Osteocyte (in vitro differentiated cells): ENCODE measurements around the gene THOC1. TPM values are rescaled to one million over a fixed set of nuclear protein-coding genes. Genes with fewer than 3 reads are reported as not detected.

ENCODE experiments used
- DNase-seq: peaks from one replicate; pipeline ENCODE4 v3.0.0; 2021; ENCODE audit warnings: mixed read lengths; ENCODE audit not compliant: unreplicated experiment; ENCODE audit errors: extremely low spot score
- H3K27ac Mint-ChIP-seq: one replicate; pipeline ENCODE4 v1.8.0; 2021; ENCODE audit warnings: mild to moderate bottlenecking, mixed read lengths; ENCODE audit not compliant: unreplicated experiment
- H3K27me3 Mint-ChIP-seq: one replicate; pipeline ENCODE4 v1.8.0; 2021; ENCODE audit warnings: mixed read lengths; ENCODE audit not compliant: unreplicated experiment
- H3K36me3 Mint-ChIP-seq: one replicate; pipeline ENCODE4 v1.8.0; 2021; ENCODE audit warnings: mixed read lengths; ENCODE audit not compliant: unreplicated experiment
- H3K4me1 Mint-ChIP-seq: one replicate; pipeline ENCODE4 v1.8.0; 2021; ENCODE audit warnings: mixed read lengths; ENCODE audit not compliant: unreplicated experiment
- H3K4me3 Mint-ChIP-seq: one replicate; pipeline ENCODE4 v1.8.0; 2021; ENCODE audit warnings: mild to moderate bottlenecking, moderate library complexity, mixed read lengths; ENCODE audit not compliant: unreplicated experiment
- H3K9me3 Mint-ChIP-seq: one replicate; pipeline ENCODE4 v1.8.0; 2021; ENCODE audit warnings: mixed read lengths; ENCODE audit not compliant: unreplicated experiment
- long read RNA-seq: library from polyadenylated mRNA; unstranded; transcript quantifications from one replicate; pipeline ENCODE4 v2.0.0, GENCODE V29; 2021
- total RNA-seq: library from RNA; stranded (reverse); gene quantifications from 2 replicates; pipeline ENCODE4 v1.2.1, GENCODE V29; 2021
- TF ChIP-seq, protein P1 (sequence below): fragments of 200-600 bp; sonication (generic); IDR thresholded peaks from 2 replicates; pipeline ENCODE4 v1.5.0; 2021; ENCODE audit warnings: antibody characterized with exemption, mild to moderate bottlenecking, moderate library complexity

THOC1 gene
- total RNA-seq: 36.5 and 39.7 TPM in 2 replicates
- long read RNA-seq, transcript THOC1-210 (3 exons, 552 nt): minor isoform, 8 of 141 reads
- long read RNA-seq, transcript THOC1-201 (21 exons, 2,087 nt): major isoform, 93 of 141 reads
- long read RNA-seq, partial matches to known transcripts: 7 of 141 reads
- long read RNA-seq, other reads (novel, unspliced or antisense): 25 of 141 reads

DNA sequence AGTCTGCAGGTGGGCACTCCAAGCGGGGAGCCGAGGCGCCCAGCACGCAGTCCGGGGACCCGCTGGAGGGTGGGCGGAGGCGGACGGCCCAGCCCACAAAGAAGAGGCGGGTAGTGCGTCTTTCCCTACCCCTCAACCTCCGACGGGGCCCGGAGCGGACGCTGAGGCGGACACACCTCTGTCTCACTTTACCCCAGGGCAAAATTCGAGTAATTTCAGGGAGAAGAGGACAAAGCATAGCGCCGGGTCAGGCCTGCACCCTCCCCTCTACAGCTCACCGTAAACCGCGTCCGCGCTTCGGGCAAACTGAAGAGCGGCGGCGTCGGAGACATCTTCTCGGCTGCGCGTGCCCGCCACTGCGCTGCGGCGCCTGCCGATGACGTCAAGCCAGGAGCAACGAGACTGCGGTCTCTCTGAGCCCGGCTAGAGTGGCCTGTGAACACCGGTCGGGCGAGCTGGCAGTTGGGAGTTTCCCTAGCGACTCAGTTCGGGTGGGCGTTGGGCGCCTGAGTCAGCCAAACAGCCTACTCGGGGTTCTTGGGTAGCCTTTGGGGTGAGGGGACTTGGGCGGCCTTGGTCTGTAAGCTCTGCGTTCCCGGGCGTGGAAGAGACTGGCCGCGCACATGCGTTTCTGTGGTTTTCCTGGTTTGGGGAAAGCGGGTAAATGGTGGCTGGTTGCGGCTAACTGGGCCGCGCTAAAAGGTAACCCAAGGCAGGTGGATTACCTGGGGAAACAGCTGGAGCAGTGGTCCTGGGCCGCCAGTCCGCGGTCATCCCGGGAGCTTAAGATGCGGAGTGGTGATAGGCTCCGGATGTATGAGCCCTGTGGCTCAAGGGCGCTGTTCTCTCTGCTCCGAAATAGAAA, at the start of gene THOC1:
Gene THOC1, minus strand, starts transcription at position 360 of the 865 bp plus-strand sequence. Its CDS starts 28 bp downstream, at position 332.
- TF ChIP-seq, protein P1, sequence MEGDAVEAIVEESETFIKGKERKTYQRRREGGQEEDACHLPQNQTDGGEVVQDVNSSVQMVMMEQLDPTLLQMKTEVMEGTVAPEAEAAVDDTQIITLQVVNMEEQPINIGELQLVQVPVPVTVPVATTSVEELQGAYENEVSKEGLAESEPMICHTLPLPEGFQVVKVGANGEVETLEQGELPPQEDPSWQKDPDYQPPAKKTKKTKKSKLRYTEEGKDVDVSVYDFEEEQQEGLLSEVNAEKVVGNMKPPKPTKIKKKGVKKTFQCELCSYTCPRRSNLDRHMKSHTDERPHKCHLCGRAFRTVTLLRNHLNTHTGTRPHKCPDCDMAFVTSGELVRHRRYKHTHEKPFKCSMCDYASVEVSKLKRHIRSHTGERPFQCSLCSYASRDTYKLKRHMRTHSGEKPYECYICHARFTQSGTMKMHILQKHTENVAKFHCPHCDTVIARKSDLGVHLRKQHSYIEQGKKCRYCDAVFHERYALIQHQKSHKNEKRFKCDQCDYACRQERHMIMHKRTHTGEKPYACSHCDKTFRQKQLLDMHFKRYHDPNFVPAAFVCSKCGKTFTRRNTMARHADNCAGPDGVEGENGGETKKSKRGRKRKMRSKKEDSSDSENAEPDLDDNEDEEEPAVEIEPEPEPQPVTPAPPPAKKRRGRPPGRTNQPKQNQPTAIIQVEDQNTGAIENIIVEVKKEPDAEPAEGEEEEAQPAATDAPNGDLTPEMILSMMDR: no peak
- Mint-ChIP-seq H3K4me3 (peak within 1 kb of the TSS; percentile 90), H3K4me1 (peaks cover 29% of the 10 kb centered on the region), H3K27me3 (no peaks in the 10 kb centered on the region), H3K9me3 (no peaks in the 10 kb centered on the region), H3K36me3 (peaks cover 11% of the 10 kb centered on the region), H3K27ac (peak within 1 kb of the TSS; percentile 99)
- peak; percentile 96 for DNase-seq

- no peak overlapping the region for H3K4me3 Mint-ChIP-seq
- H3K27ac Mint-ChIP-seq: no peak overlapping the region
- H3K36me3 Mint-ChIP-seq: peaks cover 1% of the 10 kb centered on the region
- no peaks in the 10 kb centered on the region for H3K9me3 Mint-ChIP-seq
- TF ChIP-seq, protein P1: no peak
- no peak for DNase-seq
- no peaks in the 10 kb centered on the region for H3K27me3 Mint-ChIP-seq
- peaks cover 52% of the 10 kb centered on the region for H3K4me1 Mint-ChIP-seq
These were observed 49.8 kb upstream of the THOC1 start for GRCh38 chr18:317618-318017.

GRCh38 chr18:316393-316792, 48.5 kb upstream of the THOC1 start:
- Mint-ChIP-seq H3K36me3 (peaks cover 1% of the 10 kb centered on the region), H3K27ac (no peak overlapping the region), H3K4me1 (peaks cover 40% of the 10 kb centered on the region), H3K9me3 (no peaks in the 10 kb centered on the region), H3K4me3 (no peak overlapping the region), H3K27me3 (no peaks in the 10 kb centered on the region)
- TF ChIP-seq, protein P1: no peak
- DNase-seq: no peak

DNA sequence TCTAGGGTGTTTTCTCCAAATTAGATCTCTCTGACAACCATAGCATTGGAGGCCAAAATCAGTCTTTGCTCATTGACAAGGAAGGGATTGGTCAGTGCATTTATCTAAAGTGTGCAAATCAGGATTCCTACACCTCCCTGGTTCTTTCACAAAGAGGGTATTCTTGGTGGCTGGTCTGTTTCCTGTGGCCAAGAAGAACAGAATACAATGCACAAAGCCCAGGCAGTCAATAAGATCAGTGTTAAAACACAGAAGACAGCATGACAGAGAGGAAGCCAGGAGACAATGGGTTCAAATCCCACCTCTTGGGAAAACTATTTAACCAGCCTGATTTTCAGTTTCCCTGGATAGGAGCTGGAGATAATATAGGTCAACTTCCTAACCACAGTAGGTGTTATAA, 46.1 kb upstream of the THOC1 start:
- DNase-seq: no peak
- H3K9me3 Mint-ChIP-seq: no peaks in the 10 kb centered on the region
- H3K27me3 Mint-ChIP-seq: peaks cover 2% of the 10 kb centered on the region
- peaks cover 21% of the 10 kb centered on the region for H3K4me1 Mint-ChIP-seq
- TF ChIP-seq, protein P1: no peak
- H3K27ac Mint-ChIP-seq: no peak overlapping the region
- no peak overlapping the region for H3K4me3 Mint-ChIP-seq
- H3K36me3 Mint-ChIP-seq: peaks cover 1% of the 10 kb centered on the region

DNA sequence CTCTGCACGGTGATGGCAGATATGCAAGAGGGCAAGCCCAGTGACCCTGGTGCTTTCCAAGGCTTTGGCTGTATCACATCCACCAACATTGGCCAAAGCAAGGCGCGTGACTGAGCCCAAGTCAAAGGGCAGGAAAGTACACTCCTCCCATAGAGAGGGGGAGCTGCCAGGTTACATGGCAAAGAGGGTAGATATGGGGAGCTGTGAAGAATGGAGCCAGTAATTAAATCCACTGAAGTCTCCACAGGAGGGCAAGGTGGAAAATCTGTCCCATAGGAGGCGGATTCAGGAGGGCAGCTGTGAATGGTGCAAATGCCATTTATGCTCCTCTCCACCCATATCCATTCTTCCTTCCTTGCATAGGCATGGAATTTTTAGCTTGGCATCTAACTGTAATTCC, 44.6 kb upstream of the THOC1 start:
- Mint-ChIP-seq H3K4me1 (peaks cover 12% of the 10 kb centered on the region), H3K27ac (no peak overlapping the region), H3K4me3 (no peak overlapping the region), H3K36me3 (peaks cover 1% of the 10 kb centered on the region), H3K27me3 (peaks cover 16% of the 10 kb centered on the region), H3K9me3 (no peaks in the 10 kb centered on the region)
- DNase-seq: no peak
- TF ChIP-seq, protein P1: no peak
